DOHH2 (cell line): ENCODE data around the gene SMIM12.

Experiments used
- H3F3A ChIP-seq: fragments of 200-600 bp; sonication (generic), shearing (Covaris generic); 2 replicates; pipeline ENCODE4 v1.6.0; 2016; ENCODE audit warnings: antibody characterized with exemption, mild to moderate bottlenecking; ENCODE audit not compliant: control insufficient read depth, insufficient read depth
- H3K27ac ChIP-seq: fragments of 200-600 bp; sonication (generic); 2 replicates; pipeline ENCODE4 v1.5.1; 2014; ENCODE audit warnings: low read depth, mild to moderate bottlenecking, low read length, moderate library complexity
- H3K27me3 ChIP-seq: fragments of 200-600 bp; sonication (generic); 2 replicates; pipeline ENCODE4 v1.6.1; 2014; ENCODE audit warnings: mild to moderate bottlenecking, low read length, mixed read lengths; ENCODE audit not compliant: control insufficient read depth
- H3K36me3 ChIP-seq: fragments of 200-600 bp; sonication (generic); 2 replicates; pipeline ENCODE4 v1.6.1; 2014; ENCODE audit warnings: mild to moderate bottlenecking, low read length, moderate library complexity, mixed read lengths; ENCODE audit not compliant: control insufficient read depth
- H3K4me1 ChIP-seq: fragments of 200-600 bp; sonication (generic); 2 replicates; pipeline ENCODE4 v1.6.1; 2014; ENCODE audit warnings: mild to moderate bottlenecking, low read length, mixed read lengths; ENCODE audit not compliant: control insufficient read depth
- H3K4me2 ChIP-seq: fragments of 200-600 bp; sonication (generic); 2 replicates; pipeline ENCODE4 v1.6.0; 2014; ENCODE audit warnings: mild to moderate bottlenecking, low read length, moderate library complexity
- H3K4me3 ChIP-seq: fragments of 200-600 bp; sonication (generic); 2 replicates; pipeline ENCODE4 v1.5.1; 2014; ENCODE audit warnings: mild to moderate bottlenecking, low read length, mixed read lengths
- H3K79me2 ChIP-seq: fragments of 200-600 bp; sonication (generic); 2 replicates; pipeline ENCODE4 v1.6.1; 2014; ENCODE audit warnings: mild to moderate bottlenecking, low read length, mixed read lengths; ENCODE audit not compliant: control insufficient read depth
- H3K9me2 ChIP-seq: fragments of 200-600 bp; sonication (generic); replicated peaks from 2 replicates; pipeline ENCODE4 v1.6.1; 2014; ENCODE audit warnings: mild to moderate bottlenecking, low read length, mixed read lengths; ENCODE audit not compliant: control insufficient read depth
- H3K9me3 ChIP-seq: fragments of 200-600 bp; sonication (generic); 2 replicates; pipeline ENCODE4 v1.6.1; 2014; ENCODE audit warnings: antibody characterized with exemption, low read length, mixed read lengths; ENCODE audit not compliant: control insufficient read depth, insufficient read depth
- H4K20me1 ChIP-seq: fragments of 200-600 bp; sonication (generic); 2 replicates; pipeline ENCODE4 v1.6.0; 2014; ENCODE audit warnings: low read depth, mild to moderate bottlenecking, antibody characterized with exemption, low read length, moderate library complexity; ENCODE audit not compliant: control insufficient read depth, insufficient read depth
- EZH2phosphoT487 ChIP-seq: fragments of 200-600 bp; sonication (generic); IDR thresholded peaks from 2 replicates; pipeline ENCODE4 v1.6.1; 2017; ENCODE audit warnings: borderline replicate concordance, mild to moderate bottlenecking, antibody characterized with exemption, low read length, moderate library complexity, mixed read lengths
- TF ChIP-seq, protein P1 (sequence below): fragments of 200-600 bp; sonication (generic); IDR thresholded peaks from one replicate; pipeline ENCODE4 v1.5.1; 2014; ENCODE audit warnings: antibody characterized with exemption, mild to moderate bottlenecking, low read depth, low read length; ENCODE audit not compliant: poor library complexity, severe bottlenecking

Gene SMIM12

DNA sequence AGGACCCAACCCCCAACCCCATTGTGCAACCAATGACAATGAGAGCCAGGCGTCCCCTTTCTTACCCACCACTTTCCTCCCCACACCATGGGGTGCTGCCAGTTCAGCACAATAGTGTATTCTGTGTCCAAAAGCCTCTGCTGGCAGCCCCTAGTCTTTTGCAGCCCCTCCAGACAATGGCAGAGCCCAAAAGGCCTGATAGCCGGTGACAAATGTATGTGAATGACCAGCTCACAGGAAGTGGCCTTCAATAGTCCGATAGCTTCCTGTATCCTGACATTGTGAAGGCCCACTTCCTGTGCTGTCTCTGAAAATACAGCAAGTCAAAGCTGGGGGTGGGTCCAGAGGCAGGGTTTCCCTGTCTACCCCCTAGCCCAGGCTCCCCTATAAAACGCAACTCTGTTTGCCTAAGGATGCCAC is 16.6 kb downstream of the SMIM12 start:
- Histone ChIP-seq H4K20me1 (no peaks in the 10 kb centered on the region), H3K4me1 (peaks cover 7% of the 10 kb centered on the region), H3K27me3 (no peaks in the 10 kb centered on the region), H3K36me3 (no peaks in the 10 kb centered on the region), H3K4me2 (no peak overlapping the region), H3K27ac (no peak overlapping the region), H3K79me2 (no peaks in the 10 kb centered on the region), H3K9me3 (no peaks in the 10 kb centered on the region), H3K9me2 (no peaks in the 10 kb centered on the region), H3K4me3 (no peak overlapping the region), H3F3A (no peaks in the 10 kb centered on the region)
- no peak for TF ChIP-seq EZH2phosphoT487
- TF ChIP-seq, protein P1, sequence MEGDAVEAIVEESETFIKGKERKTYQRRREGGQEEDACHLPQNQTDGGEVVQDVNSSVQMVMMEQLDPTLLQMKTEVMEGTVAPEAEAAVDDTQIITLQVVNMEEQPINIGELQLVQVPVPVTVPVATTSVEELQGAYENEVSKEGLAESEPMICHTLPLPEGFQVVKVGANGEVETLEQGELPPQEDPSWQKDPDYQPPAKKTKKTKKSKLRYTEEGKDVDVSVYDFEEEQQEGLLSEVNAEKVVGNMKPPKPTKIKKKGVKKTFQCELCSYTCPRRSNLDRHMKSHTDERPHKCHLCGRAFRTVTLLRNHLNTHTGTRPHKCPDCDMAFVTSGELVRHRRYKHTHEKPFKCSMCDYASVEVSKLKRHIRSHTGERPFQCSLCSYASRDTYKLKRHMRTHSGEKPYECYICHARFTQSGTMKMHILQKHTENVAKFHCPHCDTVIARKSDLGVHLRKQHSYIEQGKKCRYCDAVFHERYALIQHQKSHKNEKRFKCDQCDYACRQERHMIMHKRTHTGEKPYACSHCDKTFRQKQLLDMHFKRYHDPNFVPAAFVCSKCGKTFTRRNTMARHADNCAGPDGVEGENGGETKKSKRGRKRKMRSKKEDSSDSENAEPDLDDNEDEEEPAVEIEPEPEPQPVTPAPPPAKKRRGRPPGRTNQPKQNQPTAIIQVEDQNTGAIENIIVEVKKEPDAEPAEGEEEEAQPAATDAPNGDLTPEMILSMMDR: no peak

DNA sequence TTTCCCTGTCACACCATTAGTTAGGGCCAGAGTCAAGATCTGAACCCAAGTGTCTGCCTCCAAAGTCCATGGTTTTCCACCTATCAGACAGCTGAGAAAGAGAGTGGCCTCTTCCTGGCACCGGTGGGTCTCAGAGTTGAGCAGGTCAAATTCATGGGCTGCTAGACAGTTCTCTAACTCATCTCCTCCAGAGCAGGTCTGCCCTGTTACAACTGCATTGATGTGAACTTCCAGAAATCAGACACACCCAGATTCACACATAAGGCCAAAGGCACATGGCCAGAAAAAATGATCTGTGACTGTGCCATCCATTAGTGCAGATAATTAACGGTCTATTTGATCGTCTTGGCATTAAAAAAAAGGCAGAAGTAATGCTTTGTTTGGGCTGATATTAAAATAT is 17.5 kb downstream of the SMIM12 start:
- no peak for TF ChIP-seq EZH2phosphoT487
- TF ChIP-seq, protein P1: no peak
- Histone ChIP-seq H3K9me2 (no peaks in the 10 kb centered on the region), H3K4me2 (no peak overlapping the region)

DNA sequence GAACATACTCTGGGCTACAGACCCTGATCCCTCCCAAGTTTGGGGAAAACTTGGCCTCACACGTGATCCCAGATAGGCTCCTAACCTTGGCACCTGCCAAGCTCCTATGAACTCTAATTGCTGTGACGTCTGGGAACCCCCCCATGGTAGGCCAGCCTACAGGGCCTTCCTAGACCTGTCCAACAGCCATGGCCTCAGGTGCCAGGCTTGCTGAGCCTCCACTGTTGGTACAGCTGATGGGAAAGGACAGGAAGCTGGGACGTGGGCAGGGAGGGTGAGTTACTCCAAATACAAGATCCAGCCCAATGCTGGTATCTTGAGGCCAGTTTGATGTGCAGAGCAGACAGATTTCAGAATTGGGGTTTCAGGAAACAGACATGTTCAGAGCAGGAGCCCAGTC is 19.1 kb downstream of the SMIM12 start:
- no peaks in the 10 kb centered on the region for H3K9me3 ChIP-seq
- H3K27me3 ChIP-seq: no peaks in the 10 kb centered on the region
- no peaks in the 10 kb centered on the region for H3K36me3 ChIP-seq
- TF ChIP-seq EZH2phosphoT487: no peak
- TF ChIP-seq, protein P1: no peak
- H3K4me3 ChIP-seq: no peak overlapping the region
- H3K27ac ChIP-seq: no peak overlapping the region
- H4K20me1 ChIP-seq: no peaks in the 10 kb centered on the region
- peaks cover 7% of the 10 kb centered on the region for H3K4me1 ChIP-seq
- H3K79me2 ChIP-seq: no peaks in the 10 kb centered on the region
- H3K9me2 ChIP-seq: no peaks in the 10 kb centered on the region
- no peak overlapping the region for H3K4me2 ChIP-seq
- no peaks in the 10 kb centered on the region for H3F3A ChIP-seq

More for the DNA sequence above, 17.5 kb downstream of the SMIM12 start:
- Histone ChIP-seq H3K4me3 (no peak overlapping the region), H3K4me1 (peaks cover 7% of the 10 kb centered on the region), H3F3A (no peaks in the 10 kb centered on the region), H4K20me1 (no peaks in the 10 kb centered on the region), H3K27me3 (no peaks in the 10 kb centered on the region), H3K27ac (no peak overlapping the region), H3K79me2 (no peaks in the 10 kb centered on the region), H3K9me3 (no peaks in the 10 kb centered on the region), H3K36me3 (no peaks in the 10 kb centered on the region)
